GM18520 (cell line): Measurements from ENCODE around the gene LYPLAL1.
A peak's percentile ranks its signal among the peaks of the same experiment; 100 is the strongest.
"Not testable (repeated sequence)": the region's sequence is repeated elsewhere in the genome, so short reads cannot be mapped to it uniquely, and the experiment has no call there.

Experiments
- ATAC-seq: cut with Tn5 transposase; IDR thresholded peaks from one replicate; pipeline ENCODE4 v1.9.1; 2021; ENCODE audit not compliant: unreplicated experiment

Gene LYPLAL1

GRCh38 chr1:219209578-219209977 lies 35.9 kb downstream of the LYPLAL1 start:
- no peak for ATAC-seq

DNA sequence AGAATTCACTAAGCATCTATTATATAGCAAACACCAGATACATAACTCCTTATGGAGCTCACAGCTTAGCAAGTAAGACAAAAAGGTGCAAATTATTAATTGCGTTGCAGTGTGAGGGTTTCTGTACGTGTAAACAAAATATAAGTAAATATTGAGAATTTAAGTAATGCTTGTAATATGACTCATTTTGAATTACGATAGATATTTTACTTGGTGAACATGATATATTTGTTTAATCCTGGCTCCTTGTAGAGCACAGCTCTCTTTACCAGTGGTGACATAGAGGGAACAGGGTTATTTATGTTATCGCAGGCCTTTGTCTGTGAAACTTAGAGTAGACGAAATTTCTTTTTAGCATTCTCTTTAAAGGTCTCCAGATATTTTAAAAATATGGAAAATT lies 36.4 kb downstream of the LYPLAL1 start:
- ATAC-seq, result no peak

DNA sequence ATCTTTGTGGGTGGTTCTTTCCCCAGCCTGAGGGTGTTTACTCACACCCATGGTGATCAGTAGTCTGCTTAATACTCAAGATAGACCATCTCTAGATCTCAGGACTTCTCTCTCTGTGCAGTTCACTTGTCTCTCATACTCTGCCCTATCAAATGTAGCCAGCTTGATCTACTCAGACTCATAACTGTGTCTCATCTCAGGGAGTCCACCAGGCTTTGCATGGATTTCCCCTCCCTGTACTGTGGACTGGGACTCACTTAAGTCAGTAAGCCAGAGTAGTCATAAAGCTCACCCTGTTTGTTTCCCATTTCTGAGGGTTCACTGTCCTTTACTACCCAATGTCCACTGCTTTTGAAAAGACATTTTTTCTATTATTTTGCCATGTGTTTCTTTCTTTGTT lies 41.8 kb downstream of the LYPLAL1 start:
- peak; percentile 43 for ATAC-seq

DNA sequence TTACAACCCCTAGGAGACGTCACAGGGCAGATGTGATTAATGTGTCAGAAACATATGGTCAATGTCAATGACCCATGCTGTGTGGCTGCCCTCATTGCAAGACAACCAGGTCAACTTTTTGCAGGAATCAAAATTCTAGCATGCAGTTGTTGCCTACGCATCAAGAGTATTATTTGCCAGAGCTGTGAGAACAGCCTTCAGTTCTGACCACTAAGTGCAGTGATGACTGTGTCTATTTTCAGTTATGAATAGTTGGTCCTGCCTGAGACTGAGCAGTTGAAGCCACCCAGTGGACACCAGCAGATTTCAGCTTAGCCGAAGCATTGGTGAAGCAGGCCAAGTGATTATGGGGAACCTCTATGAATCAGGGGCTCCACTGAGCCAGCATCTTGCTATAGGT lies 47.3 kb downstream of the LYPLAL1 start:
- ATAC-seq, result peak; percentile 98

DNA sequence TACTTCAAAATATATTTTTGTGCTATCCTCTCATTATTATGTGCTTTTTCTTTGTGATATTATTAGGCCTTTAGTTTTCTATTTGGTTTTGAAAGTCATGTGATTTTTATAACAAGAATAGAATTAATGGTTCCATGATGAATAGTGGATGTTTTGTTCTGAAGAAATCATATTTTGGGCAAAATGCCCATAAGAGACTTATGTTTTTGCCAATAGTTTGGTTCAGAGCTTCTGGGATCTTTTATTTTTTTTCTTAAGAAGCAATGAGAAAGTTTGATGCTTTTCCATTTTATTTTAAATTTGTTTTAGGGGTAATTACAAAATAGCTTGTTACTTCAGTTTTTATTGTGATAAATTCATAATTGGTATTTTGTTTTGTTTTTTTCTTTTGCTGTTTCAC lies 49.8 kb downstream of the LYPLAL1 start:
- ATAC-seq, result no peak

DNA sequence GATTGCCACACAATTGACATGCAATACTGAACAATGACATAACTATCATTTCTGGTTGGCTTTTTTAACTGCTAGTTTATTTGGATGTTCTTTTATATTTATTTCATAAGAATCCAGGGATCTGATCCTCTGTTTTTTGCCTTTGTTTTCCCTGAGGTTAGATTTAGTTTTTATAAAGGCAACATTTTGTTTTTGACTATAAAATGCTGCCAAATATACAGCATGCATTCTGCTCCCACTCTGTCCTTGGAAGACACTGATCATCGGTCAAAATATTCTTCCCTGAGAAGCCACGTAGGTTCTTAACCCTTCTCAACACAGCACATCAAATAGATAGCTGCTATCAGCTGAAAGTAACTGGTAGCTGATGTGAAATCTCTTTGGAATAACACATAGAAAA lies 52.5 kb downstream of the LYPLAL1 start:
- no peak for ATAC-seq

DNA sequence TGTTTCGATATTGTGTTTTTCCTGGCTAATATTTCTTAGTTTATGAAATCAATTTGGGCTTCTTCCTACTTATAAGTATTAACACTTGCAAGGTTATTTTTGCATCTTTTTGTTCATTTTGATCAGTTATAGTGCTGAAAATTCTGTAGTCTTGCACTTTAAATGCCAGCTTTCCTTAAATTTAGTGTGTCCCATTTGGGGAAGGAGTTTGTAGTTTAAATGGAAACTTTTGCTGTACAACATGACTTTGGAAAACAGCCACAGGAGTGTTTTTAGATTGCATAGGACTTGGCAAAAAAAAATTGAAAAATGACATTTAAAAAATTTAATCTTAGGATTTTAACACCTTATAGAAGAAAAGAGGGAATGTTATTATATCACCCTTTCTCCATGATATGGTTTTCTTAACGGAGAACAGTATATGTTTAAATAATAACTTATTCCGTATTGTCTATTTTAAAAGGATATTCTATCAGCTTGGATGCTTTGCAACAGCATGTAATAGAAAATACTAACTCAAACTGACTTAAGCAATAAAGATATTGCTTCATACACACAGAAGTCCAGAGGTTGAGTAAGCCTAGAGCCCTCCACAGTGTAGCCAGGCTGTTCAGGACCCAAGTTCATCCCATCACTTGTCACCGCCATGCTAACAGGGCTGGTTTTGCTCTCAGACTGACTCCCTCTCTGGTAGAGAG lies 53.8 kb downstream of the LYPLAL1 start:
- no peak for ATAC-seq

DNA sequence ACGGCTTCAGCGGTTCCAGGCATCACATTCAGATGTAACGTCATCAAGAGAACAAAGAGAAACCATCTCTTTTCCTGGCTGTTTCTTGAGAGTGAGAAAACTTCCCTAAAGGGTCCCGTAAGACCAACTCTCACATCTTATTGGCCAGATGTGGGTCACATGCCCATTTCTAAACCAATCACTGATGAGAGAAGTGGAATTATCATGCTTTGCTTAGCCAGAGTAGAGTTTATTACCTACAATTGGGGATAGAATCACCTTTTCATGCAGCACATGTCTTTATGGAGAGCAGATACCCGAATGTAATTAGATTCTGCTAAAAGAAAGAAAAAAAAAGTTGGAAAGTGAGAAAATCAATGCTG lies 54.4 kb downstream of the LYPLAL1 start:
- ATAC-seq, result no peak

DNA sequence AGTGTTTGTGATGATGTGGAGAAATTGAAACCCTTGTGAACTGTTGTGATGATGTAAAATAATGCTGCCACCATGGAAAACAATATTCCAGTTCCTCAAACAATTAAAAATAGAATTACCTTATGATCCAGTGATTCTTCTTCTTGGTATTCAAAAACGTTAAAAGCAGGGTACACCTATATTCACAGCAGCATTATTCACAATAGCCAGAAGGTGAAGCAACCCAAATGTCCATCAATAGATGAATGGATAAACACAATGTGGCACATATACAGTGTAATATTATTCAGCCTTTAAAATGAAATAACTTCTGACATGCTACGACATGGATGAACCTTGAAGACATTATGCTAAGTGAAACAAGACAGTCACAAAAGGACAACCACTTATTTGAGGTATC lies 59.2 kb downstream of the LYPLAL1 start:
- no peak for ATAC-seq

GRCh38 chr1:219235903-219236481 lies 62.3 kb downstream of the LYPLAL1 start:
- no peak for ATAC-seq

GRCh38 chr1:219236933-219237610 lies 63.4 kb downstream of the LYPLAL1 start:
- ATAC-seq, result no peak

DNA sequence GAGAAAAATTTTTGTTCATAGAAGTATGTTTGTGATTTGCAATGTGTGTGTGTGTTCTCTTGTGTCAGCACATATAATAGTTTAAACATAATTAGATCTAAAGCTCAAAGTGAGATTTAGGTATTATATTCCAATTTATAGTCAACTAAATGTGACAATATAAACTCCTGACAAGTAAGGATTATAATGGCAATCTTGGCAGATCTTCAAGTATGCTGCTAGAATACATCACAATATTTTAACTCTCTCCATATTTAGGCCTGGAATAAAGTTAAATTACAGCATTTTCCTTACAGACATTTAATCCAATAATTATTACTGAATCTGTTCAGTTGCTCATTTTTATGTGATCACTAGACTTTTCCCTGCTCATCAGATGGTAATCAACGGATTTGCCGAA lies 65.8 kb downstream of the LYPLAL1 start:
- no peak for ATAC-seq

- ATAC-seq, result no peak
Measured at GRCh38 chr1:219244864-219245263, 71.2 kb downstream of the LYPLAL1 start.

DNA sequence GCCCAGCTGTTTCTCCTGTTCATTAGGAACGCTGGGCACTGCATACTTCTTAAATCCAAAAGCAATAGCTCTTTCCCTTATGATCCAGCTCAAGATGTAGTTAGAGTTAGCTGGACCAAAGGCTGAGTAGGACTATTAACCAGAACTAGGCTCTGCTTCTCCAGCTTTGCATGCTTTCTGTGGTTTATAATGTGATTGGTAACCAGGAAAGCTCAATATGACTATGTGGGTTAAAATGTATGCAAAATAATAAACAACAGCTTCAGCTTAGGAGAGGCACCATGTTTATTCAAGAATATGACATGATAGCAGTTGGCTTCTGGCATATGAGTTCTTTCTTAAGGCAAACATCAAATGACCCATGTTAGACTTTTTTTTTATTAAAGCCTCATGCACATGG lies 73.8 kb downstream of the LYPLAL1 start:
- ATAC-seq, result peak; percentile 56

- ATAC-seq, result not testable (repeated sequence)
Measured at GRCh38 chr1:219250468-219250867, 76.8 kb downstream of the LYPLAL1 start.

DNA sequence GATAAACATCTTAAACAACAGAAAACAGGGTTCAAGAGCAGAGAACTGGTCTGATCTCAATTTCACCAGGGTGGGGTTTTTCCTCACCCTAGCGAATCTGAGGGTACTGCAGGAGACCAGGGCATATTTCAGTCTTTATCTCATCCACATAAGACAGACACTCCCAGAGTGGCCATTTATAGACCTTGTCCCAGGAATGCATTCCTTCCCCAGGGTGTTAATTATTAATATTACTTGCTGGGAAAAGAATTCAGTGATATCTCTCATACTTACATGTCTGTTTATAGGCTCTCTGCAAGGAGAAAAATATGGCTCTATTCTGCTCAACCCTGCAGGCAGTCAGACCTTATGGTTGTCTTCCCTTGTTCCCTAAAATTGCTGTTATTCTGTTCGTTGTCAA lies 84.1 kb downstream of the LYPLAL1 start:
- no peak for ATAC-seq

DNA sequence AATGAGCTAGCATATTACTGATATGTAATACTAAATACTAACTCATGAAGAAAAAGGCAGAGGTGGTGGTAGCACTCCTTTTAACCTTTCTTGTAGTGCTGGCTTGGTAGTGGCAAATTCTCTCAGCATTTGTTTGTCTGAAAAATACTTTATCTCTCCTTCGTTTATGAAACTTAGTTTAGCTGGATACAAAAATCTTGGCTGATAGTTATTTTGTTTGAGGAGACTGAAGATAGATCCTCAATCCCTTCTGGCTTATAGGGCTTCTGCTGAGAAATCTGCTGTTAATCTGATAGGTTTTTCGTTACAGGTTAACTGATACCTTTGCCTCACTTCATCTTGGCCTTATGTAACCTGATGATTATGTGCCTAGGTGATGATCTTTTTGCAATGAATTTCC lies 87.8 kb downstream of the LYPLAL1 start:
- no peak for ATAC-seq
